Keratinocyte (primary cell): ENCODE data around the gene MLXIPL.

ENCODE experiments used
- CTCF ChIP-seq, 3 experiments: IDR thresholded peaks in 1 of 3; conservative IDR thresholded peaks in 1 of 3; optimal IDR thresholded peaks in 1 of 3; 2 replicates in 2 of 3; 3 replicates in 1 of 3; pipeline versions ENCODE3 to v1.5.1; 2011; ENCODE audit warnings: low read length in 3 of 3, mild to moderate bottlenecking in 3 of 3, moderate library complexity in 2 of 3, control low read depth in 1 of 3, inconsistent platforms in 1 of 3; ENCODE audit not compliant: insufficient read depth in 2 of 3; ENCODE audit errors: extremely low read depth in 1 of 3
- EZH2 ChIP-seq: IDR thresholded peaks from one replicate; pipeline ENCODE4 v1.6.1; 2012; ENCODE audit warnings: inconsistent platforms, mild to moderate bottlenecking, low read length, moderate library complexity

GRCh38 chr7:73628504-73628903 is 4.2 kb upstream of the MLXIPL start:
- TF ChIP-seq CTCF (optimal IDR thresholded peaks at IDR 0.05 in 1 of 3, IDR thresholded peaks at IDR 0.05 in 1 of 3, conservative IDR thresholded peaks at IDR 0.05 in 1 of 3; ENCODE audit: extremely low read depth in 1 of 3, insufficient read depth in 2 of 3, low read length in 3 of 3), result no peak
- TF ChIP-seq EZH2, result no peak
